ENCODE results near the gene CHGA.

CHGA gene

GRCh38 chr14:92914087-92914656 is 8.8 kb upstream of the CHGA start:
- no peak overlapping the region for H3K4me2 ChIP-seq
- no peak overlapping the region for H3K27ac ChIP-seq
- peaks cover 6 to 14% (median 8%) of the 10 kb centered on the region in 11 experiments; a peak in 17 of 22 replicates for H3K9me3 ChIP-seq (replicated peaks in 1 of 11)
- H3K27me3 ChIP-seq: no peaks in the 10 kb centered on the region
- no peak overlapping the region for H3K4me3 ChIP-seq
- H4K20me1 ChIP-seq: peaks cover 0 to 19% (median 0%) of the 10 kb centered on the region in 11 experiments; a peak in 3 of 22 replicates
- no peak overlapping the region for H3K9ac ChIP-seq
- no peaks in the 10 kb centered on the region for H3K36me3 ChIP-seq
- no peaks in the 10 kb centered on the region for H3K4me1 ChIP-seq
- TF ChIP-seq Cebpa-rat (IDR thresholded peaks at IDR 0.05): no peak

- Histone ChIP-seq H4K20me1 (peaks cover 0 to 24% (median 0%) of the 10 kb centered on the region in 11 experiments; a peak in 3 of 22 replicates), H3K36me3 (no peaks in the 10 kb centered on the region), H3K9me3 (replicated peaks in 1 of 11) (peaks cover 6 to 12% (median 8%) of the 10 kb centered on the region in 11 experiments; a peak in 17 of 22 replicates), H3K4me1 (no peaks in the 10 kb centered on the region), H3K27me3 (no peaks in the 10 kb centered on the region), H3K27ac (no peak overlapping the region), H3K9ac (no peak overlapping the region), H3K4me3 (no peak overlapping the region), H3K4me2 (no peak overlapping the region)
- no peak for TF ChIP-seq Cebpa-rat (IDR thresholded peaks at IDR 0.05)
Observed at GRCh38 chr14:92916201-92916600, 6.7 kb upstream of the CHGA start.

DNA sequence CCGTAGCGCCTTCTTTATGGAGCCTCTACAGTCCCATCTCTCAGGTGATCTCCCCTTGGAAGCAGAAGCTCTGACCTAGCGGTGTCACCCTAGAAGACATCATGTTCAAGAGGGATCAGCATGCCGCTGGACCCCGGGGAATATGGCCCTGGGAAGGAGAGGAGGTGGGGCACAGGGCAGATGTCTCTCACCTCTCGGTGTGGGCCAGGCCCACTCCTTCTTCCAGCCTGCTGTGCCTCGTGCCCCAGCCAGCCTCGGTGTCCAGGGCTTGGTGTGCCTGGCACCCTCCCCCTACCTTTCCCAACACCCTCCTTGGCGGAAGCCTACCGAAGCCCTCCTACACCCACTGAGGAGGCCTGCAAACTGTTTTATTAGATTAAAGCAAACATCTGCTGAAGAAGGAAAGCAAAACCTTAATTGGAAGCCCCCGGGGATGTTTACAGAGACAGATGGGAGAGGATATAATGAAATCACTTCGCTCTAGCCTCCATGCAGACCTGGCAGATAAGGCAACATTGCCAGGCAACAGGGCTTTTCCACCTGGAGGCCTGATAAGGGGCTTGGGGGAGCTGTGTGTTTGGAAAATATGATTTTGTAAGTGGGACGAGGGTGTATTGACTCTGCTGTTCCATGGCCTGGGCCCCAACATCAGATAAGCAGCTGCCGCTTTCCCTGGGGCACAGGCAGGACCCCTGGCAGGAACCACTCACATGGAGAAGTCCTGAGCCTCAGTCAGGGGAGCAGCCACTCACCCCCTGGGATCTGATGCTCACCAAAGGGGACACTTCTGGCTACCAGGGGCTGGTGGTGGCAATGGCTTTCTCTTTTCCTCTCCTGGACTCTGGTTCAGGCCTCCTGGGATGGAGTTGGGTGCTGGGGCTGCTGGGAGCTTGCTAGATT is 5.7 kb upstream of the CHGA start:
- Histone ChIP-seq H3K4me3 (no peak overlapping the region), H3K27me3 (no peaks in the 10 kb centered on the region), H3K9me3 (replicated peaks in 1 of 11) (peaks cover 6 to 12% (median 8%) of the 10 kb centered on the region in 11 experiments; a peak in 17 of 22 replicates), H4K20me1 (peaks cover 0 to 29% (median 0%) of the 10 kb centered on the region in 11 experiments; a peak in 3 of 22 replicates), H3K27ac (no peak overlapping the region), H3K4me1 (no peaks in the 10 kb centered on the region), H3K9ac (no peak overlapping the region), H3K36me3 (no peaks in the 10 kb centered on the region), H3K4me2 (no peak overlapping the region)
- no peak for TF ChIP-seq Cebpa-rat (IDR thresholded peaks at IDR 0.05)

- peaks cover under 1 to 9% (median 2%) of the 10 kb centered on the region in 11 experiments; a peak in 17 of 22 replicates for H3K9me3 ChIP-seq (replicated peaks in 1 of 11)
- H3K4me3 ChIP-seq: no peak overlapping the region
- H3K27me3 ChIP-seq: no peaks in the 10 kb centered on the region
- H3K36me3 ChIP-seq: no peaks in the 10 kb centered on the region
- H3K27ac ChIP-seq: no peak overlapping the region
- no peaks in the 10 kb centered on the region for H3K4me1 ChIP-seq
- TF ChIP-seq Cebpa-rat (IDR thresholded peaks at IDR 0.05): no peak
- no peak overlapping the region for H3K4me2 ChIP-seq
- H3K9ac ChIP-seq: no peak overlapping the region
- H4K20me1 ChIP-seq: peaks cover 0 to 33% (median 0%) of the 10 kb centered on the region in 11 experiments; a peak in 3 of 22 replicates
Observed at GRCh38 chr14:92917956-92918355, 5.0 kb upstream of the CHGA start.

- Histone ChIP-seq H3K9me3 (replicated peaks in 1 of 11) (peaks cover 0 to 9% (median 0%) of the 10 kb centered on the region in 11 experiments; a peak in 2 of 22 replicates), H3K4me2 (no peak overlapping the region), H4K20me1 (peaks cover 0 to 45% (median 0%) of the 10 kb centered on the region in 11 experiments; a peak in 4 of 22 replicates), H3K27ac (no peak overlapping the region), H3K4me1 (peaks cover 7 to 16% (median 13%) of the 10 kb centered on the region in 10 experiments; a peak in 18 of 20 replicates), H3K27me3 (no peaks in the 10 kb centered on the region), H3K4me3 (no peak overlapping the region), H3K9ac (no peak overlapping the region), H3K36me3 (no peaks in the 10 kb centered on the region)
- TF ChIP-seq Cebpa-rat (IDR thresholded peaks at IDR 0.05): no peak
Observed at GRCh38 chr14:92920001-92920400, 2.9 kb upstream of the CHGA start.

DNA sequence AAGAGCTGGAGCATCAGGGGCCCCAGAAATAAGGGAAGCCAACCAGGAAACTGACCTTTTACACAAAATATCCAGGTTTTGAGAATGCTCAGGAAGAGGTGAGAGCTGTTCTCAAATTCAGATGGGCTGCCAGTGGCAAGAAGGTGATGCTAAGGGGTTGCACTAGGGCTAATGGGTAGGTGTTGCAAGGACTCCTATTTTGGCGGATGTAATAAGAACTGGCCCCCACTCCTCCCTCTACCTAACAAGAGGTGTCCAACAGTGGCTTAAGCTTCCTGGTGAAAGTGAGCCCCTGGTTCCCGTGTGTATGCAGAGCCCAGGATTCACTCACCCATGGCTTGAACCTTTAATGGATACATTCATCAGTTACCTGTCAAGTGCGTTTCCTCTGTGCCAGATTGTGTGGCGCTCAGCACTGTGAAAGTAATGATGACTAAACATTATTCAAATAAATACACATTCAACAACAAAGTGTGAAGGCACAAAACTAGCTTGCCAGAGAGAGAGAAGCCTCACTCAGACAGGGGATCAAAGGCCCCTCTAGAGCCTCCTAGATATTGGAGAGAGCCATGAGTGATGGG is 705 bp upstream of the CHGA start:
- H3K4me2 ChIP-seq: no peak overlapping the region

DNA sequence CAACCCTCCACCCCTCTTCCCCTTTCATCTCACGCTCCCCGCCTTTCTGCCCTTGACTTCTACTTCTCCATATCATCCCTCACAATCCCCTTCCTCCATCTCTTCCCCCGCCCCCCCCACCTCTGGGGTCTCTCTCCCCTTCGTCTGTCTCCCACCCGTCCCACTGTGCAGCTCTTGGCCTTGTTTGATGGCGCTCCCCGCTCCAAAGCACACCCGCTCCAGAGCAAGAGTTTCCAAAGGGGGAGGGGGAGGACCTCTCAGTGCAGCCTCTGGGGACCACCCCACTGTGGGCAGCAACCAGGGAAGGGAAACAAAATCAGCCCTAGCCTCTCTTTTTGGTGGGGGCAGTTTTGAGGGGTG is 774 bp downstream of the CHGA start:
- Histone ChIP-seq H3K9me3 (replicated peaks in 1 of 11) (peaks cover 0 to 9% (median 0%) of the 10 kb centered on the region in 11 experiments; a peak in 2 of 22 replicates), H3K4me2 (peak overlapping the region; percentile 26 to 81 (median 64); a peak in 20 of 22 replicates), H3K4me3 (no peak overlapping the region), H3K36me3 (no peaks in the 10 kb centered on the region), H4K20me1 (peaks cover 0 to 40% (median 0%) of the 10 kb centered on the region in 11 experiments; a peak in 5 of 22 replicates), H3K4me1 (peaks cover 7 to 16% (median 13%) of the 10 kb centered on the region in 10 experiments; a peak in 18 of 20 replicates), H3K27ac (no peak overlapping the region), H3K9ac (no peak overlapping the region), H3K27me3 (no peaks in the 10 kb centered on the region)
- no peak for TF ChIP-seq Cebpa-rat (IDR thresholded peaks at IDR 0.05)

More for the DNA sequence above, 705 bp upstream of the CHGA start:
- peaks cover 0 to 9% (median 0%) of the 10 kb centered on the region in 11 experiments; a peak in 2 of 22 replicates for H3K9me3 ChIP-seq (replicated peaks in 1 of 11)
- H4K20me1 ChIP-seq: peaks cover 0 to 29% (median 0%) of the 10 kb centered on the region in 11 experiments; a peak in 5 of 22 replicates
- H3K9ac ChIP-seq: no peak overlapping the region
- H3K27me3 ChIP-seq: no peaks in the 10 kb centered on the region
- H3K36me3 ChIP-seq: no peaks in the 10 kb centered on the region
- H3K27ac ChIP-seq: no peak overlapping the region
- peaks cover 7 to 16% (median 13%) of the 10 kb centered on the region in 10 experiments; a peak in 18 of 20 replicates for H3K4me1 ChIP-seq
- TF ChIP-seq Cebpa-rat (IDR thresholded peaks at IDR 0.05): no peak
- H3K4me3 ChIP-seq: no peak overlapping the region

DNA sequence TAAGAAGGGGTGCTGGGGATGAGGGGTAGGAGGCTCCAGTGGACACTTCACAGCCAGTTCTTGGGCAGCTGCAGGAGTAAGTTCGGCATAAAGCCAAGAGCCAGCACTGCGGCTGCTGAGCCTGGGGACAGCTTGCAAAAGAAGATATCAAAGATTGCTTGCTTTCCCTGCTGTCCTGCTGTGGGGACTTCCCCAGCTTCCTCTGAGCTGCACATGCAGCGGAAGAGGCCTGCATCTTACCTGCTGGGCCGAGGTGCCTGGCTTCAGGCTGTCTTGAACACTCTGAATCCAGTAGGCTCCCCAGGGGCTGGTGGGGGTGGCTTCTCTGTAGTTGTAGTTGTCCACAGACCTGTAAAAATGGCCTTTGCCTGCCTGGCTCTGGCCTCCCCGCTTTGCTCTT is 1.3 kb downstream of the CHGA start:
- no peaks in the 10 kb centered on the region for H3K27me3 ChIP-seq
- H3K36me3 ChIP-seq: no peaks in the 10 kb centered on the region
- H3K9ac ChIP-seq: no peak overlapping the region
- no peak for TF ChIP-seq Cebpa-rat (IDR thresholded peaks at IDR 0.05)
- H3K4me2 ChIP-seq: peak overlapping the region; percentile 26 to 81 (median 64); a peak in 20 of 22 replicates
- no peak overlapping the region for H3K27ac ChIP-seq
- H3K9me3 ChIP-seq (replicated peaks in 1 of 11): peaks cover 0 to 9% (median 0%) of the 10 kb centered on the region in 11 experiments; a peak in 2 of 22 replicates
- no peak overlapping the region for H3K4me3 ChIP-seq
- H4K20me1 ChIP-seq: peaks cover 0 to 46% (median 0%) of the 10 kb centered on the region in 11 experiments; a peak in 5 of 22 replicates
- peaks cover 7 to 16% (median 13%) of the 10 kb centered on the region in 10 experiments; a peak in 18 of 20 replicates for H3K4me1 ChIP-seq
